NCI-H1048 (cell line): Measurements from ENCODE around the gene CDK1.

ENCODE experiments used
- DNase-seq: peaks from one replicate; lab custom pipeline; 2025; lab: John Stamatoyannopoulos, UW

The CDK1 gene

DNA sequence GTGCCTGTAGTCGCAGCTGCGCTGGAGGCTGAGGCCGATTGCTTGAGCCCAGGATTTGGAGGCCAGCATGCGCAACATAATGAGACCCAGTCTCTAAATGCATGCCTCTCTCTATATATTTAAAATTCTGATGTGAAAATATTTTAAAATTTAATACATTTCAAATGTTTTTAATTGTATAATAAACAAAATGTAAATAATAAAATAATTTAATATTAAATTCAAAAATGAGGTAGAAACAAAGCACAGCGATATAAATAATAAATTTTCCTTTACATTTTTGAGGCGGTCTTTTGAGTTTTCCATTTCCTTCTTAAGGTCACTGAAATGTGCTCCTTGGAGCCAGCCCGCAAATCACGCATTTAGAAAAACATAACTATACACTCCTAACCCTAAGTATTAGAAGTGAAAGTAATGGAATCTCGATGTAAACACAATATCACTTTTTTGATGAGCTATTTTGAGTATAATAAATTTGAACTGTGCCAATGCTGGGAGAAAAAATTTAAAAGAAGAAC, 523 bp upstream of the CDK1 start:
- DNase-seq: no peak

DNA sequence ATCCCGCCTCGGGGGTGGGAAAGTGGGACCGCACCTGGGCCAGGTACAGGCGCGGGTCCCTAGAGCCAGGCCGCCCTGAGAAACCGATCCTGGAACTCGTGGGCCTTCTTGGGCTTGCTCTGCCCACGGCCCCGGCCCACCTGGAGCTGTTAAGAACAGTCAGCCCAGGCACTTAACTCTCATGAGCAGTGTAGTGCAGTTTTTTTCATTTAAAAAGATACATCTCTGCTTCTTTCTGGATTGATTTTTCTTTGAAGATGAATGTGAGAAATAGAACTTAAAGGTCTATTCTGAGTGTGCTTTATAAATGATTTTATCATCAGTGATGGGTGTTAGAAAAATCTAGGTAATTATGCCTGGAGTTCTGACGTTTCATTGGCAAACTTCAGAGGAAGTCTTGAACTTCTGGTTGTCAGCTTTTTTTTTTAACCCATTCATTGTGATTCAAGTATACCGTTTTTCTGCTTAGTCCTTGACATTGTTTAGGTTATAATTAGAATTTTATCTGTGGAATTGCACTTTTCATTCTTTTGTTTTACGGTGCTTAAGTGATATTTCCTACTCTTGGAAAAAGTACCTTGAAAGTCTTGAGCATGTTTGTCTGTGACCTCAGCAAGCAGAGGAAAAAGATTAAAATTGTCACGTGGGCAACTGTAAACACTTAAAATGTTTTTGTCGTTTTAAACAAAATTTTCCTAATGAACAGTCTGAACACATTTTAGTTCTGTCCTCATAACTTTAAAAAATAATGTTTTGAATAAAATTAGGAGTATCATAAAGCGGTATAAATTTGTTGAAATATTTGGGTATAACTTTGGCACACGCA, 906 bp downstream of the CDK1 start:
- DNase-seq: no peak

DNA sequence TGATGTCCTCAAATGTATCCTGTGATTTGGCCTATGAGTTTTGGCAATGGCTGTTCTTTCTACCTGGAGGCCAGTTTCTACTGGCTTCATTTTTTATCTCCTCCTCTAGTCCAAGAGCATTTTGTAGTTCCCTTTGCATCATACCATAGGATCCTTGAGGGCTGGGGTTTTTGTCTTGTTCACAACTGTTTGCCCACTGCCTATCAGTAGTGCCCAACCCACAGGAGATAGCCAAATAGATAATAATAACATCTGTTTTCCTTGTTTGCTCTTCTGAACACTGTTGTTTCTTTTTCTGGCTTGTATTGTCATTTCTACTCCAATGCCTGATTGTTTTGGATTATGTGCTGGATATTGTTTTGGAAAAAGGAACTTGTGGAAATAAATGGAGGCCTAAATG, 3.4 kb downstream of the CDK1 start:
- DNase-seq: no peak

DNA sequence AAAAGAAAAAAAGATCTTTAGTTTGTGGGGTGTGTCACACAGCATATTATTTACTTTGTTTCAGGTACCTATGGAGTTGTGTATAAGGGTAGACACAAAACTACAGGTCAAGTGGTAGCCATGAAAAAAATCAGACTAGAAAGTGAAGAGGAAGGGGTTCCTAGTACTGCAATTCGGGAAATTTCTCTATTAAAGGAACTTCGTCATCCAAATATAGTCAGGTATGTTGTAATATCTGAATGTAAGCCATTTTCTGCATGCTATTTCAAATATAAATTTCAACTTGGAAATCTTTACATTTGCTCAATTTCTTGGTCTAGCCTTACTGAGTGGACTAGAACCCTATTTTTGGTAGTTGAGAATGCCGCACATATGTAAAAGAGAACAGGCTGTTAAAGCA, 6.4 kb downstream of the CDK1 start:
- no peak for DNase-seq

- DNase-seq: no peak
These were observed 10.3 kb downstream of the CDK1 start for GRCh38 chr10:60788544-60788943.

GRCh38 chr10:60789340-60789739, 11.1 kb downstream of the CDK1 start:
- DNase-seq: no peak

GRCh38 chr10:60794953-60795352, 16.7 kb downstream of the CDK1 start:
- no peak for DNase-seq

GRCh38 chr10:60795465-60796202, 17.4 kb downstream of the CDK1 start:
- DNase-seq: no peak

- no peak for DNase-seq
These were observed 18.2 kb downstream of the CDK1 start for GRCh38 chr10:60796481-60796880.

GRCh38 chr10:60797200-60797599, 18.9 kb downstream of the CDK1 start:
- DNase-seq: no peak

- no peak for DNase-seq
These were observed 19.8 kb downstream of the CDK1 start for GRCh38 chr10:60798031-60798430.

GRCh38 chr10:60798870-60799269, 20.6 kb downstream of the CDK1 start:
- DNase-seq: no peak

GRCh38 chr10:60799971-60800650, 21.8 kb downstream of the CDK1 start:
- no peak for DNase-seq

DNA sequence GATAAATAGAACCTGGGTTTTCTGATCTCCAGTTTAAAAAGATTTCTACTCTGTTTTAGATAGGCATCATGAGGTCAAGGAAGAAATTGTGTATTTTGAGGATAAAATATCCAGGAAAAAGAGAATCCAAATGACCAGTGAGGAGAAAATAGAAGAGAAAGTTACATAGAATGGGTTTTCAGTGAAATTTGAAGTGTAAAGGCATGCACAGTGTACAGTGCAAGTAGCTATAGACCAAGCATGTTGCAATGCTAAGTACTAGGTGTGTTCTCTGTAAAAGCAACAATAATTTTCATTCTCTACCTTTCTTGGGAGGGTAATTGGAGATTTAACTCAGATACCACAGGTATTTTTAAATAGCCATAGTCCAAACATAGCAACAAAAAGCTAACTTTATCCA, 22.6 kb downstream of the CDK1 start:
- no peak for DNase-seq

GRCh38 chr10:60801522-60801921, 23.2 kb downstream of the CDK1 start:
- no peak for DNase-seq

- no peak for DNase-seq
These were observed 25.2 kb downstream of the CDK1 start for GRCh38 chr10:60803433-60803832.

GRCh38 chr10:60803865-60804264, 25.6 kb downstream of the CDK1 start:
- DNase-seq: no peak

GRCh38 chr10:60806921-60807320, 28.6 kb downstream of the CDK1 start:
- no peak for DNase-seq

DNA sequence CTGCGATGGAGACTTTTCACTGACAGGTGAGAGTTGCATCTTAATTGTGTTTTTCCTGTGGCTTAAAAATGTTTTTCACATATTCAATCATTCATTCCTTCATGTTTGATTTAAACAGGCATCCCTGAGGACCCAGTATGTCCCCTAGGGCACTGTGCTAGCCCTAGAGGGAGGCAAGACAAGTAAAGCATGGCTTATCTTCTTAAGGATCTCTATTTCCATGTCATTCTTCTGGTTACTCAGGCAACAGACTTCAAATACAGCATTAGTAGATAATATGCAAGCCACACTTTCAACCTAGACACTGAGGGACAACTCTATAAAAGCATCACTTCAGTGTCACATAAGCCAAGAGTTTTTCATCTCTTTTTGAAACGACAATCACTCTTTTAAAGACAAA, 29.2 kb downstream of the CDK1 start:
- no peak for DNase-seq

DNA sequence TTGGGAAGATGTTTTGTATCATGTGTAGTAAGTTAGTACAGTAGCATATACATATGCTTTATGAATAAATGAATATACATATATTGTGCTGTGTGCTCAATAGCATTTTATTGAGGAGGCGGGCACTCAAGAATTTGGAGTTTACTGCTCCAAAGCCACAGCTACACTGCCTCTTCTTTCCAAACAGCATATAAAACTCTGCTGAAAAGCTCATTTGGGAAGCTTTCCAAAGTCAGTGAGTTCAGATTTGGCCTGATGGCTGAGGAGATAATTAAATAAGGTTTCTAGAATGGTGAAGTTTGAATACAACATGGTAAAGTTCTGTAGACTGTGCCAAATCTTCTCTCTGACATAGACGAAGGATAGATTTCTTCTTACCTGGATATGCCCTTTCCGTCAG, 29.8 kb downstream of the CDK1 start:
- DNase-seq: no peak

GRCh38 chr10:60809157-60809556, 30.9 kb downstream of the CDK1 start:
- DNase-seq: no peak

DNA sequence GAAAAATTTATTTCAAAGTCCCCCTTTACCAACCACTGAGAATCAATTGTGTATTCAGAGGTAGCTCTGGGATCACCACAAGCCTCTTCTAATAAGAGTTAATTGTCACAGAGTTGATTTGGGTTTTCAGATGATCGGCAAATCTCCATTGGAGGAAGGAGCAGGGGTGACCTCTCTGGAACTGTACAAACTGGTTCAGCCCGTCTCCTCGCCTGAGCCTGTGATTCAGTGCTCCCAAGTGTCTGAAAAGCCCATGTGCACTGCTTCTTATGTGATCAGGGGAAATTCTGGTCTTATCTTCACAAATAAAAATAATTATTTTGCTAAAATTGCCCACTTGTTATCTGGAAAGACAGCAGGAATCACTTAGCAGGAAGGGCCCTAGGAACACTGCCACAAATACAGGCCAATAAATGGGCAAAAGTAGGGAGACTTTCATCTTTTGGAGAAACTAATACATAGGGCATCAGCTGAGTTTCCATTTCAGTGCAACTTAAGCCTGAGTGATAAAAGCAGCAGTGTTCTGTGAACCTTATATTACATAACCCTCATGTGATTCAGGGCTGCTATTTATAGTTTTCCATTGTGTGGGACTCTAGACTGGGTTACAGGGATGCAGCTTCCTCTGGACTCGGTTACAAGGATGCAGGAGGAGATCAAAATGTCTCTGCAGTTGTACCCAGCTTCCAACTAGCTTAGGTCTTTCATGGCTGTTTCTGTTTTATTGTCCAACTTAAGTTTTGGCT, 32.3 kb downstream of the CDK1 start:
- DNase-seq: no peak
